Loucy (cell line): Measurements from ENCODE around the gene ADIPOR2.

Source experiments
- EZH2phosphoT487 ChIP-seq: fragments of 200-600 bp; IDR thresholded peaks from 2 replicates; pipeline ENCODE4 v1.6.1; 2018; ENCODE audit warnings: antibody characterized with exemption, mild to moderate bottlenecking, moderate library complexity, borderline replicate concordance
- TF ChIP-seq, protein P1 (sequence below): fragments of 200-600 bp; sonication (generic); conservative IDR thresholded peaks from 2 replicates; pipeline ENCODE4 v1.5.1; 2014; ENCODE audit warnings: mild to moderate bottlenecking, antibody characterized with exemption, low read length

DNA sequence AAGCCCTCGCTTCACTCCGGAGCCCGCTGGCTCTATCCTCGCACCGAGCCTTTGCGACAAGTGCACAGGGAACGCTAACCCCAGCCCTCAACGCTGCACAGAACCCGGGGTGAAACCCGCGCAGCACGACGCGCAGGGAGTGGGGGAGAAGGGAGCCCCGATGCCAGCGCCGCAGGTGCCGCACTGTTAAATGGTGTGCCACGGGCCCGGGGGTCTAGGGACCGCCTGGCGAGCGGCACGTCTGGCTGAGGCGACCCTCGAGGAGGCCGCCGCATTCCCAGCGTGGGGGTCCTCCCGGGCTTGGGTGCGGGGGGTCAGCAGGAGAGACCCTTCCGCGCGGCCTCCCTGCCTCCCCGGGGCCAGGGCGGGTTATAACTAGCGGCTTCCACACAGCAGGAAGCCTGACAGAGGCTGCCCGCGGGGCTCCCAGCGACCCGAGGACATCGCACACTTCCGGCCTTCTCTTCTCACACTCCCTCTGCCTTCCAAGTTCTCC lies 105.7 kb downstream of the ADIPOR2 start:
- TF ChIP-seq, protein P1, sequence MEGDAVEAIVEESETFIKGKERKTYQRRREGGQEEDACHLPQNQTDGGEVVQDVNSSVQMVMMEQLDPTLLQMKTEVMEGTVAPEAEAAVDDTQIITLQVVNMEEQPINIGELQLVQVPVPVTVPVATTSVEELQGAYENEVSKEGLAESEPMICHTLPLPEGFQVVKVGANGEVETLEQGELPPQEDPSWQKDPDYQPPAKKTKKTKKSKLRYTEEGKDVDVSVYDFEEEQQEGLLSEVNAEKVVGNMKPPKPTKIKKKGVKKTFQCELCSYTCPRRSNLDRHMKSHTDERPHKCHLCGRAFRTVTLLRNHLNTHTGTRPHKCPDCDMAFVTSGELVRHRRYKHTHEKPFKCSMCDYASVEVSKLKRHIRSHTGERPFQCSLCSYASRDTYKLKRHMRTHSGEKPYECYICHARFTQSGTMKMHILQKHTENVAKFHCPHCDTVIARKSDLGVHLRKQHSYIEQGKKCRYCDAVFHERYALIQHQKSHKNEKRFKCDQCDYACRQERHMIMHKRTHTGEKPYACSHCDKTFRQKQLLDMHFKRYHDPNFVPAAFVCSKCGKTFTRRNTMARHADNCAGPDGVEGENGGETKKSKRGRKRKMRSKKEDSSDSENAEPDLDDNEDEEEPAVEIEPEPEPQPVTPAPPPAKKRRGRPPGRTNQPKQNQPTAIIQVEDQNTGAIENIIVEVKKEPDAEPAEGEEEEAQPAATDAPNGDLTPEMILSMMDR, result no peak
- no peak for TF ChIP-seq EZH2phosphoT487
